Stimulated activated CD8-positive, alpha-beta memory T cell treated with anti-CD3 and anti-CD28 coated beads, Interleukin-15, amount 100 ng/mL, for 24 hours (primary cell): Measurements from ENCODE around the gene CDSN.

Experiments
- DNase-seq: peaks from one replicate; pipeline ENCODE4 v3.0.0-alpha.2; 2020; ENCODE audit warnings: low read depth

CDSN gene

DNA sequence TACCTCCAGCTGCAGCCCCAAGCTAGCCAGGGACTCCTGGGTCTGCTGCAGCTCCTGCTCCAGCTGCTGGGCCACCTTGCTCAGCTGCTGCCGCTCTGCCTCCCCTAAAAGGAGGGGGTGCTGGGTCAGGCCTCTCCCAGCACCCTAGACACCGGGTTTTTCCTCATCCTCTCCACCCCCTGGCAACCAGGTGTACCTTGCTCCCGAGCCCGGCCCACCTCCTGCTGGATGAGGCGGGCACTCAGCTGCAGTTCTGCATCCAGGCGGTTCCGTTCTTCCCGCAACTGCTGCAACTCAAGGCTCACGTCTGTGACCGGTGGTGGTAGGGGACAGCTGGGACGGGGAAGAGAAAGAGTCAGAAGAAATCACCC is 24.7 kb upstream of the CDSN start:
- no peak for DNase-seq

DNA sequence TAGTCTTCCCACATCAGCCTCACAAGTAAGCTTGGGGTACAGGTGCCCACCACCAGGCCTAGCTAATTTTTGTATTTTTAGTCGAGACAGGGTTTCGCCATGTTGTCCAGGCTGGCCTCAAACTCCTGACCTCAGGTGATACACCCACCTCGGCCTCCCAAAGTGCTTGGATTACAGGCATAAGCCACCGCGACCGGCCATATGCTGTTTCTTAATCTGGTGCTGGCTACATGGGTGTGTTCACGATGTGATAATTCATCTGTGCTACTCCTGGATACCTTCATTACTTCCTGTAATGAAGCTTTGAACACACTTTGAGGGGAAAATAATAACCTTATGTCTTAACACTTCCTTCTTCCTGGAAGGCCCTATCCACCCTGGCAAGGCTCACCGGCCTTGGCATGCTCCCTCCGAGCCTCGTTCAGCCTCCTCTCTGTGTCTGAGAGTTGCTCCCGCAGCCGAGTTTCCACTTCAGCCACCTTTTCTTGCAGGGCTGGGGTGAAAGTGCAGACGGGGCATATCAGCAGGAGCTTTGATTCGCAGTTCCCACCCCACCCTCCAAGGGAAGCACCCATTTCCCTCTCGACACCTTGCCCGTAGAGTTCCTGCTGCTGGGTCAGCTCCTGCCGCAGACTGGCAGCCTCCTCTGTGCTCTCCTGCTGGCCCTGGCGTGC is 24.2 kb upstream of the CDSN start:
- DNase-seq, result no peak

DNA sequence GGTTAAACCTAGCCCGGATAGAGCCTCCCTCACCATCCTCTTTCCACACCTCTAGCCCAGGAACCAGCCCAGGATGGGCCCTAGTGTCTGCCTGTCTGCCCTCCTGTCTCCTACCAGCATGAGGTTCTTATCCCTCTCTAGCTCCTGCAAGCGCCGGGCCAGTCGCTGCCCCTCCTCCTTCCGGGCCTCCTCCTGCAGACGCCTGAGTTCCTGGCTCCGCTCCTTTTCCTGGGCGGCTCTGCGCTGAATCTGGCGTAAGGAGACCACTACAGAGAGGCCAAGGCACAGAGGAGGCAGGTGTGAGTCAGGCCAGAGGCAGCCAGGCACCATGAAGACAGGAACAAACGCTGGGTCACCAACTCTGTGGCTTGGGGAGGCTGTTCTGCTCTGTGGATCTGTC is 22.9 kb upstream of the CDSN start:
- no peak for DNase-seq

DNA sequence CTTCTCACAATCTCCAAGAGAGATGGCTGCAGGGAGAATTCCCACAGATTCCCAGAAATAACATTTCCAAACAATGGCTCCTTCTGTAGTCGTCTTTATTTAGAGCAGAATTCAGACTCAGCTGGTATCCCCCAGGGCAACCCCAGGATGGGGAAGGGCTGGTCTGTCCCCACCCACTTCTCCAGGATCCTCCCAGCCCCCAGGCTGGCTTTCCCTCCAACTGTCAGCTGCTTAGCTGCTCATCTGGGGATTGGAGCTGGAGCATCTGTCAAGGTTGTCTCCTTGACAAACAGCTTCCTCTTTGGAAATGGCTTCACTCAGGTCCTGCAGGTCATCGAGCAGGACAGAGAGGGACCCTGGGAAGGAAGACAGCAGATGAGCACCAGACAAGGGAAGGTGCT is 22.1 kb upstream of the CDSN start:
- no peak for DNase-seq

DNA sequence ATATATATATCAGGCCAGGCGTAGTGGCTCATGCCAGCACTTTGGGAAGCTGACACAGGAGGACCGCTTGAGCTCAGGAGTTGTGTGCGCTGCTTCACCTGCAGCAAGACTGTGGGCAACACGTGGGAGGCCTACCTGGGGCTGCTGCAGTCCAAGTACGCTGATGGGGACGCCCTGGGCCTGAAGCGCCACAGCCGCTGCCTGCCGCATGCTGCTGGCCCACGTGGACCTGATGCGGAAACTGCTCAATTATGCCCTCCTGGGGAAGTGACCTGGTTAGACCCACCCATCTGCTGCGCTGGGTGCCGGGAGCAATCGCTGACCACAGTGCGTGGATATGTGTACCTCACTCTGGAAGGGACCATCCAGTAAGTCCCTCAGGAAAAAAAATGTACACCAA is 20.4 kb upstream of the CDSN start:
- no peak for DNase-seq

DNA sequence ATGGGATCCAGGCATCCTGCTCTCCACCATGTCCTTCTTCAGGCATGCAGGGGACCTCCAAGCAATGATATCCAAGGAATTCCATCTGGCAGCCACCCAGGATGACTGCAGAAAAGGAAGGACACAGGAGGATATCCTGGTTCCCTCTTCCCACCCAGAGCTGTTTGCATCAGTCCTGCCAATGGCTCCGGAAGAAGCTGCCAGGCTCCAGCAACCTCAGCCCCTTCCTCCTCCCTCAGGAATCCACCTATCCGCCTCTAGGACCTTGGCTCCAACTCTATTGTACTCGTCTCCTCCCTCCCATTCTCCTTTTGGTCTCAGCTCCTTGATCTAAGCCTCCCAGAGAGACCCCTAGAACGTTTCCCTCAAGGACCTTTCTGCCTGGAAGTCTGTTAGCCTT is 19.4 kb upstream of the CDSN start:
- DNase-seq, result no peak

DNA sequence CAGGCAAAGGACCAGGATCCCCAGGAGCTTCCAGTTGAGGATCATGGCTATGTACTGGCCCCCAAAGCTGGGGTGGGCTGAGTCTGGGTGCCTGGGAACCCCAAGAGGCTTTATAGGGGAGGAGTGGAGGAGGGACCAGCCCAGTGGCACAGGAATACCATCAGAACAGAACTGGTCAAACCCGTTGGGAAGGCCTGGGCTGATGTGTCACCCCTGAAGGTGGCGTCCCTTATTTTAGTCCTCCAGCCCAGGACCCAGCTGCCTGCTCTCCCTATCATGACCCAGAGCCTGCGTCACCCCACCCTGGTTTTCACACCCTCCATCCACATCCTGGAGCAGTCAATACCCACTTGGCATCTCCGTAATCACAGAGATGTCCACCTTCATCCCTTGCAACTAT is 18.7 kb upstream of the CDSN start, which contains the start of gene PSORS1C2:
PSORS1C2 (minus strand) TSS at position 85 of the 400 bp plus-strand sequence; CDS start at position 45, 40 bp downstream.
- DNase-seq, result no peak

DNA sequence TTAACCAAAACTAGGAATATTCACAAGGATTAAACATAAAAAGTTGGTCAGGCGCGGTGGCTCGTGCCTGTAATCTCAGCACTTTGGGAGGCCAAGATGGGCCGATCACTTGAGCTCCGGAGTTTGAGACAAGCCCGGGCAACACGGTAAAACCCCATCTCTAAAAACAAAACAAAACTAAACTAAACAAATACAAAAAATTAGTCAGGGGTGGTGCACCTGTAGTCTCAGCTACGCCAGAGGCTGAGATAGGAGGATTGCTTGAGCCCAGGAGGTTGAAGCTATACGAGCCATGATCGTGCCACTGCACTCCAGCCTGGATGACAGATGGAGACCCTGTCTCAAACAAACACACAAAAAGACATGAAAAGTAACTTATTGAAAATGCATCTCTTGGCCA is 15.5 kb upstream of the CDSN start:
- no peak for DNase-seq

DNA sequence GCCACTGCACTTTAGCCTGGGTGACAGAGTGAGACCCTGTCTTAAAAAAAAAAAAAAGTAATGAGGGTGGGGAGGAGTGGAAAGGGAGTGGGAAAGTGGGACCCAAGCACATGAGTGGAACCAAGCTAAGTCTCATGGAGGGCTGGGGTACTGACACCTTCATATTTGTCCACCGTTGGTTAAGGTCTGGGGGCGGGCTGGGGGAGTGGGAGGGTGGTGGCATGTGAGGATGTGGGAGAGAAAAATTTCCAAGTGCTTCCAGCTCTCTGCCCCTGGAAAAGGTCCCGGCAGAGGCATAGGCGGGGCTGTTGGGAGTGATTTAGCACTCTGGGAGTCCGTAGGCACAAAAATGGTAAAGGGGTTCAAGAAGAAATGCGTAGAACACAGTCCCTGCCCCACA is 12.6 kb upstream of the CDSN start:
- no peak for DNase-seq

DNA sequence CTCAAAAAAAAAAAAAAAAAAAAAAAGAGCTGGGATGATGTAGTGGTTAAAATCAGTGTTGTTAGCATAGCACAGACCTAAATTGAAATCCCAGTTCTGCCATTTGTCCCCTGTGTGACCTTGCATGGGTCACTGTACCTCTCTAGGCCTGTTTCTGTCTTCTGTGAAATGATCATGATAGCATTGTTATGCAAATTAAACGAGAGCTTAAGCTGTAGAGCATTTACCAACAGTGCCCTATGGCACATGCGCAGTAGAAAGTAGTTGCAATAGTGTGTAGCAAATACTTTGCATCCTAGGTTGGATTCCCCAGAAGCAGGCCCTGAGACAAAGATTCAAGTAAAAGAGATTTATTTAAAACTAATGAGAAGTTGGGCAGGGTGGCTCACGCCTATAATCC is 11.3 kb upstream of the CDSN start:
- no peak for DNase-seq

DNA sequence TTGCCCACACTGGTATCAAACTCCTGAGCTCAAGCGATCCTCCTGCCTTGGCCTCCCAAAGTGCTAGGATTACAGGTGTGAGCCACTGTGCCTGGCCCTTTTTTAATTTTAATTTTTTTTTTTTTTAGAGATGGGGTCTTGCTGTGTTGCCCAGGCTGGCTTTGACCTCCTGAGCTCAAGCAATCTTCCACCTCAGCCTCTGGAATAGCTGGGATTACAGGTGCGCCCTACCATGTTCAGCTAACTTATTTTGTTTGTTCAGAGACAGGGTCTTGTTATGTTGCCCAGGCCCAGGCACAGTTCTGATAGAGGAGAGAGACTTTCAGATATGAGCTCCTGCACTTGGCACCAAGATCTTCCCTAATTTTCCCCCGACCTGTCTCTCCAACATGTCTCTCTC is 10.5 kb upstream of the CDSN start:
- no peak for DNase-seq

DNA sequence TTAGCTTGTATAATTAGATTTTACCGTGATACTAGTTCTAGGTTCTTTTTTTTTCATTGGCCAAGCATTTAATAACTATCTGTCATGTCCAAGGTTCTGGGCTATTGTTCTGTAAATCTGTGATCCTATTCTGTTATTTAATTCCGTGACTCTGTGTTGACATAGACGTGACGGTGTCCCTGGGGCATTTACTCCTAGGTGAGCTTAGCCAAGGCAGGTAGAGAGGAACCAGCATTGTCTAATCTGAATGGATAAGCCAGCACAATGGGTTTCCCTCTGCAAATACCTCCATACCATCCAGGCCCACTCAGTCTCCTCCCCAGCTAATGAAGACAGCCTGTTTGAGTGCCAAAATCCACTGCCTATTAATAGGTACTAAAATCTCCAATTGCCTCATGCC is 8.9 kb upstream of the CDSN start:
- no peak for DNase-seq

DNA sequence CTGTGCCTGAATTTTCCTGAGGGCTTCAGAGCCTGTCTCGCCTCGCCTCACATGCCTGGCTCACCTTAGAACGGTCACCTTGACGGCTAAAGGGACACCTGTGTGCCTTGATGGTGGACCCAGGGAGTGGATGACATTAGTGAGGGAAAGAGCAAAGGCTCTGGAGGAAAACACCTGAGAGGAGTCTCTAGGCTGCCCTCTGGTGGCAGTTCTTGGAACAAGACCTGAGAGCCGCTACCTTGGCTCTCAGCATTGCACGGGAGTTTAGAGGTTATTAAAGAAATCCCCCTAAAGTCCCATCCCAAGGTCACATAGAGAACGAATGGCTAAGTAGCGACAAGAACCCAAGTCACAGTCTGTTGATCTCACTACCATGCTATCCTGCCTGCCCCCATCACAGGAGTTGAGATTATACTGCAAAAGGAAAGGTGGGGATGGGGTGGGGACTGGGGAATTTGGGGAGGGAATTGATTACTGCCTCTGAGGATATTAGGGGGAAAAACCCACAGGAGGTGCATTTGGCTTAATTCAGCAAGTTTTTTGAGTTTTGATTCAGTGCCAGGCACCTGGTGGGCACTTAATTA is 7.9 kb upstream of the CDSN start:
- peak; percentile 40 for DNase-seq

DNA sequence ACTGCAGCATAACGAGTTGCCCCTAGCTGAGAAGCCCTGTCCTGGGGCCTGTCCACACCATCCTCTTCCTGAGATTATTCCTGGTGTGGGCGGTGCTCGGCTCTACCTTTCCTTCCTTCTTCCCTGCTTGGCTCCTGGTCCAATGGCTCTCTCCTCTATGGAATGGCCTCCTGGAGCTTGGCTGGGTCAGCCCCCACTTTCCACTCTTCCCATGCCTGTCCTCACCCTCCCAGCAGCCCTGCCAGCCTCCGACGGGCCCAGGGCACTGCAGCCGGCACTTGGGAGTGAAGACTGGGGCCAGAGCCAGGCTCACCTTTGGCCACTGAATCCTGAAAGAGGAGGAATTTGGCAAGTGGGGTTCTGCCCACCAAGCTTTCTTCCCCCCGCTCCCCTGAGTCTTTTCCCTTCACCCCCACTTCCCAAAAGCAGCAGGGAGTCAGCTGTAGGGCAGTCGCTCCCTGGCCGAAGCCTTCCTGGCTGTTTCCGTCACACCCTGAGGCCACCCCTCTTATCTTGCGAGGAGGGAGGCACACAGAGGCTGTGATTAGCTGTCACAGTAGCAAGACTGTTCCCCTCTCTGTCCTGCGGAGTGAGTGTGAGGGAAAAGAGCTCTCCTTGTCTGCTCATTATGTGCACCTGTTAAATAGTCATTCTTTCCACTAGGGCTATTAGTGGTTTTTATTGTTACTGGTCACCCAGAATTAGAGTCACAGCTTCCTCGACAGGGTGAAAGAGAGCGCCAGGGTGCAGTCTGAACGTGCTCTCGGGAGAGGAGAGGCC is 6.3 kb upstream of the CDSN start:
- no peak for DNase-seq

DNA sequence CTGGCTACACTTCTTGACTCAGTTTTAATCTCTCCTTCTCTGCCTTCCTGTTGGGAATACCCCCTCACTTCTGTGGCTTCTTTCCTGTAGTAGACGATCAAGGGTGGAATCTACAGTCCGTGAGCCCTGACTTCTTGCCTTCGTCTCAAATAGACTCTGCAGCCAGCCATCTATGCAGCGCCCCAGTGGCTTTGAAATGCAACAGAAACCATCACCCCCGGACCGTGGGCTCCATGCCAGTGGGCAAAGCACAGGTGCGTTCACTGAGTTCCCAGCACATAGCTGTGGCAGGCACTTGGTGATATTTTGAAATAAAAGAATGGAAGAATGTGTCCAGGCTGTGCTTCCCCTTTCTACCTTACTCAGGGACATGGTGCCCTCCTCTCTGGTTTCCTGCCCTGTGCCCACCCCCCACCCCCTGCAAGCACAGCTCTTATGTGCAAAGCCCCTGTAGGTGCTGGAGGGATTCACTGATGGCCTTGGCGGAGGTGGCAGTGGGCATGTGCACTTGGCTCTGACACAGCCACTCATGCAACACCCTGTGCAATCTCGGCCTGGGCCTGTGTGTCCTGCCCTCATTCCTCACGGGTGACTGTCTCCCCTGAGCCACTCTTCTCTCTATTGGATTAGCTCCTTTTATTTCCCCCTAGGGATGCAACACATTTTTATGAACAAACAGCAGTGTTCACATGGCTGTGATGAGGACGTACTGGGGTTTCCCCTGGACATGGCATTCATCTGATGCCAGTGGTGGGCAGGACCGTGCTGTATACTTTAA is 5.5 kb upstream of the CDSN start:
- DNase-seq, result no peak

DNA sequence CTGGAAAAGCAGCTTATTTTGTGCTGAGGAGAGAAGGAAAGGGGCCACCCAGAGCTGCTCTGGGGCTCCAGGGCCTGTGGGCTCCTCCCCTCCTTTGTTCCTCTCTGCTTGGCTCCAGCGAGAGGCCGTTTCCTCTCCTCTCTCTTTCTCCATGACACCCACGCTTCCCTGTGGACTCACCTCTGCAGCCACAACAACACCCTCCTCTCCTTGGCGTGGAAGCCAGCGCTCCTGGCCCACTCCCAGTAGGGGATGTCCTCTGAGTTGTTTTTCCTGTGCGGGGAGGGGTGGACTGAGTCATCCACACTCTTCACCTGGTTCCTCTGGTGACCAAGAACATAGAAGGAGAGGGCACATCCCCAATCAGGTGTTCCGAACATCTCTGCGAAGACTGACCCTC is 4.9 kb upstream of the CDSN start:
- no peak for DNase-seq

DNA sequence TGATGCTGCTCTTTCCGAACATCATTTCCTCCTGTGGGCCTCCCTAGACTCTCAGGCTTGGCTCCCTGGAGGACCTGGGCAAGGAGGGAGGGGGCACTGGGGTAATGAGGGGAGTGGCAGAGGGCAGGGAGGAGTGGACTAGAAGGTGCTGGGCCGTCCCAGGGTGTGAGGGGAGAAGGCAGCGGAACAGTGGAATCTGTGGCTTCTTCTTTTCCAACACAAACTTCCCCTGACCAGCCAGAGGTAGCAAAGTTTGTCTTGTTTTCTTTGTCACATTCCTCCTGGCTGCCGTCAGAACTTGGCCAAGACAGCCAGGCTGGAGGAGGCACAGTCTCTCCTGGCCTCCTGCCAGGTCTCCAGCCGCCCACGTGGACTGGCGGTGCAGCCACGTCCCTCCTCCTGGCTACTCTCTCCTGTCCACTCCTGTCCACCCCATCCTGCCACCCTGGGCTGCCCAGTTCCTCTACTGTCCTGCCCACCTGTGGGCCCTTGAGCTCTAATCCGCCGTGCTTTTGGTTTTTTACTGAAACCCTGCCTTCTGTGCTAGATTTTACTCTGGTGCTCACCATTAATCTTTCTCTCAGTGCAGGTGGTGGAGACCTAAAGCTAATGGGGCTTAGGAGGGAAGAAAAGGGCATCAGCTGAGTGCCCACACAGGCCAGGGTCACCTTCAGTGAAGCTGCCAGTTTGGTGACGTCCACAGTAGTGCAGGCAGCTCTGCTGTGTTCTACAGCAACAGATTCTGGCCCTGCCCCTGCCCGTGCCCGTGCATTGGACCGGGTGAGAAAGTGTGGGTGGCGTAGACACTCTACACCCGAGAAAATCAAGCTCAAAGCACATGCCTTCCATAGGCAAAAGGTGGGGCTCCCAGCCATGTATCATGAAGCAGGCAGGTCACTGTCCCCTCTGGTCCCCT is 2.8 kb upstream of the CDSN start:
- no peak for DNase-seq

DNA sequence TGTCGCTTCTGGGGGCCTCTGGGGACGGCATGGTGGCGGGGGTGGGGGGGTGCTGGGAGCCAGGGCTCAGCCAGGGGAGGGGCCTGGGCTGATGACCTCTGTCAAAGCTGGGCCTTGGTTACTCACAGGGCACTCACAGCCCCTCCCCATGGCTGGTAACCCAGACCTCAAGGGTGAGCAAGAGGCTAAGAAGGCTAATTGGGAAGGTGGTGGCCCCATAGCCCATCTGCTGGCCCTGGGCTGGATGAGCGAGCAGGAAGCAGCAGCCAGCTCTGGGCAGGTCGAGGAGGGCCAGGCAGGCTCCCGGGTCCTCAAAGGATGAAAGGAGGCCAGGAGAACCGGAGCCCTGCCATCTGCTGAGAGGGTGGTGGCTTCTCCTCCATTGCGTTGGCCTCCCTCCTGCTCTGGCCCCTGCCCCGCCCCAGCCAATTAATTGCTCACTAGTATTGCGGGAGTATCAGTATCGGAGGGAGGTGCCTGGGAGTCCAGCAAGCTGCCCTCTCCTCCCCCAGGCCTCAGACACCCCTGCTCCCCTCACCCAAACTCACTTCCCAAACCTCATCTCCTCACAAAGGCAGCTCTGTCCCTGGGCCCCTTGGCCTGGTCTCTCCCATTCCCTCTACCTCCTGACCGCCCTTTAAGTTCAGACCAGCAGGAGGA is 1.0 kb upstream of the CDSN start:
- DNase-seq, result no peak

DNA sequence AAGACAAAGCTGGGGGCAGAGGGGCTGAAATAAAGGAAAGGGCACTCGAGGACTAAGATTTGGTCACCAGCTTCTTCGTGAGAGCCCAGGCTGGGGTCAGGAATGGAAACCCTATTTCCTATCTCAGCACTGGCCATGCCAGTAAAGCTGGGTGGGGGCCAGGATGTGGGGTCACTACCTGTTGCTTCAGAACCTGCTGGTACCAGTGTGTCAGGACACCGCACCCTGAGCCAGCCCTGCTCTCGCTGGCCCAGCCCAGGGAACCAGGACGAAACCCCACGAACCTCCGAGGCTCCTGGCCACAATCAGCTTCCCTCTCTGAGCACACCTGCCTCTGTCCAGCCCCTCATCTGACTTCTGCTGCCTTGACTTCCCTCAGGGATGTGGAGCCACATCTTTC is 2.1 kb downstream of the CDSN start:
- no peak for DNase-seq

DNA sequence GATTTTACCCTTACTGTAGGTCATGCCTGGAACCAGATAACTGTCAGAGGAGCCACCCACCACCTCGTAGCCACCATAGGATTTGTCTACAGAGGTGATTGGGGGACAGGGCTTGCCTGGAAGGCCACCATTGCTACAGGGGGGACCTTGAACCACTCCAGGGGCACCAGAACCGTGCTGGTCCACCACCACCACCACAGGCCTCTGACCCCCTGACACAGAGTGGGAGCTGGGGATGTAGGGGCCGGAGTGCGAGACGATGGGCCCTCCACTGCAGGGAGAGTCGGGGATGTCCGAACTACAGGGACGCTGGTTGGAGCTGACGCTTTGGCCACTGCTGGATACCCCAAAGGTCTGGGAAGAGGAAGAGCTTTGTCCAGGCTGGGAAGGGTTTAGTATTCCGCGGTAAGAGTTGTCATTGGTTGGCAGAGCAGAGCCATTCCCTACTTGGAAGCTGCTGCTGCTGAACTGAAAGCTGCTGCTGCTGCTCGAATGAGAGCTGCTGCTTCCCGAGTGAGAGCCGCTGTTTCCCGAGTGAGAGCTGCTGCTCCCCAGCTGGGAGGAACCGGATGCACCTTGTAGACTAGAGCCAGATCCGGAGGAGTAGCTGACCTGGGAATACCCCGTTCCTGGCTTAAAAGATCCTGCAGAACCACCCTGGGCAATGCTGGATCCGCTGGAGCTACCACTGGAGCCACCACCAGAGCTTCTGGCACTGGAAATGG is 3.4 kb downstream of the CDSN start:
- no peak for DNase-seq
